ENCODE measurements around the gene CFAP61. TPM values are rescaled to one million over a fixed set of nuclear protein-coding genes. Genes with fewer than 3 reads are reported as not detected.
"Not testable (repeated sequence)": the region's sequence is repeated elsewhere in the genome, so short reads cannot be mapped to it uniquely, and the experiment has no call there.

CFAP61 gene
- total RNA-seq, 1 donor from 2014 or later, result not detected

DNA sequence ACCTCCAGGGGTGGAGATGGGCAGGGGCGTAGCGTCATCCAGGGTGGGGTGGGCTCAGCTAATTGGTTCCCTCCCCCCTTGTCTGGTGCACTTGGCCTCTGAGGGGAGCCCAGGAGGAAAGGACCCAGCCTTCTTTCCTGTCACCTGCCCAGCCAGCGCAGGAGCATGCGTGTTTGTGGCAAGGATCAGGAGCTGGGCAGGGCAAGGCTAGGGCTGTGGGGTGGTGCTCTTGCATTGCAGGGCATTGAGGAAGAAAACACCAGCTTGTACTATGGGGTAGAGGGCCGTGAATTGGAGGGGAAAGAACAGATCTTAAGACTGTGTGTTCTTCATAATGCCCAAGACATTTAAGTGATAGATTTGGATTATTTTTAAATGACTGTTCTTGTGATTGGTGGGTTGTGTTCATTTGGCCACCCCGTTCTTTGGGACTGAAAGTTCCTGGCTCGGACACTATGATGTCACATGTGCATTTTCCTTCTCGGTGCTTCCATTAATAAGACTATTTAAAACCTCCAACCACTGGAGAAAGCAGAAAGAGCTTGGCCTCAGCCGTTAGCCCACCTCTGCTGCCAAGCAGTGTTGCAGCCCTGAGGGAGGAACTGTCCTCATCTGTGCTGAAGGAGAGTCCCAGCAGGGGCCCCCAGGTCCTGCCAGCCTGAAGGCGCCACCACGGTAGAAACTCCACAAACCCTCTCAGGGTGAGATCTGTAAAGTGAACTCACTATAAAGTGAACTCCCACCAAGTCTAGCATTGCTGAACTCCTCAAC lies 179.4 kb downstream of the CFAP61 start:
- Mint-ChIP-seq H3K4me1 (ENCODE audit: low read depth) (no peaks in the 10 kb centered on the region), H3K4me3 (ENCODE audit: unreplicated experiment) (no peak overlapping the region), H3K27me3 (ENCODE audit: low read depth) (peaks cover 9% of the 10 kb centered on the region), H3K36me3 (ENCODE audit: low read depth) (no peaks in the 10 kb centered on the region), H3K27ac (ENCODE audit: unreplicated experiment) (no peak overlapping the region), H3K9me3 (ENCODE audit: low read depth) (peaks cover 12% of the 10 kb centered on the region)
- TF ChIP-seq, protein P1, sequence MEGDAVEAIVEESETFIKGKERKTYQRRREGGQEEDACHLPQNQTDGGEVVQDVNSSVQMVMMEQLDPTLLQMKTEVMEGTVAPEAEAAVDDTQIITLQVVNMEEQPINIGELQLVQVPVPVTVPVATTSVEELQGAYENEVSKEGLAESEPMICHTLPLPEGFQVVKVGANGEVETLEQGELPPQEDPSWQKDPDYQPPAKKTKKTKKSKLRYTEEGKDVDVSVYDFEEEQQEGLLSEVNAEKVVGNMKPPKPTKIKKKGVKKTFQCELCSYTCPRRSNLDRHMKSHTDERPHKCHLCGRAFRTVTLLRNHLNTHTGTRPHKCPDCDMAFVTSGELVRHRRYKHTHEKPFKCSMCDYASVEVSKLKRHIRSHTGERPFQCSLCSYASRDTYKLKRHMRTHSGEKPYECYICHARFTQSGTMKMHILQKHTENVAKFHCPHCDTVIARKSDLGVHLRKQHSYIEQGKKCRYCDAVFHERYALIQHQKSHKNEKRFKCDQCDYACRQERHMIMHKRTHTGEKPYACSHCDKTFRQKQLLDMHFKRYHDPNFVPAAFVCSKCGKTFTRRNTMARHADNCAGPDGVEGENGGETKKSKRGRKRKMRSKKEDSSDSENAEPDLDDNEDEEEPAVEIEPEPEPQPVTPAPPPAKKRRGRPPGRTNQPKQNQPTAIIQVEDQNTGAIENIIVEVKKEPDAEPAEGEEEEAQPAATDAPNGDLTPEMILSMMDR (IDR thresholded peaks at IDR 0.05), result no peak
- no peak for DNase-seq (ENCODE audit: low spot score)

DNA sequence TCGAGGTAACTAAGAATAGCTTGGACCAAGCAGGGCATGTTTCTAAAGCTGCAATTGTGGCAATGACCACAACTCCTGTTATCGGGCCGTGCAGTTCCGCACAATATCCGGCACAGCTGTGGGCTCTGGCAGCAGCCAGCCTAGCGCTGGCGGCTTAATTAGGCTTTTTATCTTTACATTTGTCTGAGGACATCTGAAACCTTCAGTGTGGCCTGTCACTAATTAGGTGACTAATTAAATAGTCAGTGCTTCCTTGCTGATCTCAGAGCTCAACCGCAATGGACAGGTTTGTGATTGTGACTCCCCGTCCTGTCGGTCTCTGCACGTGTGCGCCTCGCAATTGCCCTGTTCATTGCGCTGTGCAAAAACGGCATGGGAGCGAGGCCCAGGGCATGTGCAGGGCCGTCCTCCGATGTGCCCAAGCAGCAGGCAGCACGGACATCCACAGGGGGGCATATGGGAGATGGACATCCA lies 180.7 kb downstream of the CFAP61 start:
- H3K27me3 Mint-ChIP-seq (ENCODE audit: low read depth), result peaks cover 13% of the 10 kb centered on the region

GRCh38 chr20:20235681-20236080 lies 183.3 kb downstream of the CFAP61 start:
- Mint-ChIP-seq H3K4me3 (ENCODE audit: unreplicated experiment) (no peak overlapping the region), H3K9me3 (ENCODE audit: low read depth) (no peaks in the 10 kb centered on the region), H3K27me3 (ENCODE audit: low read depth) (peaks cover 18% of the 10 kb centered on the region), H3K27ac (ENCODE audit: unreplicated experiment) (no peak overlapping the region), H3K36me3 (ENCODE audit: low read depth) (no peaks in the 10 kb centered on the region), H3K4me1 (ENCODE audit: low read depth) (no peaks in the 10 kb centered on the region)
- no peak for DNase-seq (ENCODE audit: low spot score)
- TF ChIP-seq, protein P1 (IDR thresholded peaks at IDR 0.05), result no peak

More for the DNA sequence above, 180.7 kb downstream of the CFAP61 start:
- Mint-ChIP-seq H3K27ac (ENCODE audit: unreplicated experiment) (no peak overlapping the region), H3K36me3 (ENCODE audit: low read depth) (no peaks in the 10 kb centered on the region), H3K9me3 (ENCODE audit: low read depth) (peaks cover 1% of the 10 kb centered on the region), H3K4me3 (ENCODE audit: unreplicated experiment) (no peak overlapping the region), H3K4me1 (ENCODE audit: low read depth) (no peaks in the 10 kb centered on the region)
- TF ChIP-seq, protein P1 (IDR thresholded peaks at IDR 0.05), result no peak
- no peak for DNase-seq (ENCODE audit: low spot score)

DNA sequence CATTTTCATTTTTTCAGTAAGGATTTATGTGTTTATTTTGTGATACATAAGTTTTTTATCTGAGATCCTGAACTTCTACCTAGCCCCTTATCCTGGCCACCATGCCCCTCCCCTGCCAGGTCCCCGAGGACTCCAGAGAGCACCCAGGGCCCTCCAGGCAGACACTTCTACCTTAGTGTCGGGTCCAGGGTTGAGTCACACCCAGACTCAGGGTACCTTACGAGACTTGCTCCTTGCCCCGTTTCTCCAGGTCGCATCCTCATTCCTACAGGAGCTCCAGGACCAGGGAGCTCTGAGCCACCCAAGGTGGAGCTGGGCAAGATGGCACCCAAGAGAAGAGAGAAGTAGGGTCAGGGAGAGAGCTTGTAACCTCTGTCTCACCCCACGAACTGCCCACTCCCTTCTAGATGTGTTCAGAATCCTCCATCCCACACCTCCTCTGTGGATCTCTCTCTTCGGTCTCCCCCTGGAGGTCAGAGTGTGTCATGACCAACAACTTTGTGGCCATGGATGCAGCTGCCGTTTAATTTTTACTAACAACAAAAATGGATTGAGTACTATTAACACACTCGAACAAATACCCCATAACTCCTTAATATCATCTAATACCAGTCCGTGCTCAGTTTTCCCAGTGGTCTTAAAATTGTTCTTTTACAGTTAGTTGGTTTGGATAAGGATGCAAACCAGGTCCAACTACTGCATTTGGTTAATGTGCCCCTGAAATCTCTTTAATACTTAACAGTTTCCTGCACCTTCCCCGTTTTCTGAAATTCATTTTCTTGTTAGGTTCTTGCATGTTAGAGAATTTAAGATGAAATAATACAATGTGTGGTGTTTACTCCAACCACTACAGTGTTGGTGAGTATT lies 185.0 kb downstream of the CFAP61 start:
- no peak for DNase-seq (ENCODE audit: low spot score)
- no peak overlapping the region for H3K27ac Mint-ChIP-seq (ENCODE audit: unreplicated experiment)
- H3K9me3 Mint-ChIP-seq (ENCODE audit: low read depth), result no peaks in the 10 kb centered on the region
- no peak overlapping the region for H3K4me3 Mint-ChIP-seq (ENCODE audit: unreplicated experiment)
- TF ChIP-seq, protein P1 (IDR thresholded peaks at IDR 0.05), result peak; percentile 83
- H3K4me1 Mint-ChIP-seq (ENCODE audit: low read depth), result no peaks in the 10 kb centered on the region
- H3K36me3 Mint-ChIP-seq (ENCODE audit: low read depth), result no peaks in the 10 kb centered on the region
- H3K27me3 Mint-ChIP-seq (ENCODE audit: low read depth), result peaks cover 14% of the 10 kb centered on the region

- no peak overlapping the region for H3K27ac Mint-ChIP-seq (ENCODE audit: unreplicated experiment)
- no peaks in the 10 kb centered on the region for H3K36me3 Mint-ChIP-seq (ENCODE audit: low read depth)
- peaks cover 6% of the 10 kb centered on the region for H3K9me3 Mint-ChIP-seq (ENCODE audit: low read depth)
- TF ChIP-seq, protein P1 (IDR thresholded peaks at IDR 0.05), result no peak
- H3K27me3 Mint-ChIP-seq (ENCODE audit: low read depth), result peaks cover 22% of the 10 kb centered on the region
- H3K4me1 Mint-ChIP-seq (ENCODE audit: low read depth), result no peaks in the 10 kb centered on the region
- no peak for DNase-seq (ENCODE audit: low spot score)
- H3K4me3 Mint-ChIP-seq (ENCODE audit: unreplicated experiment), result no peak overlapping the region
These were observed 189.6 kb downstream of the CFAP61 start for GRCh38 chr20:20241976-20242375.

GRCh38 chr20:20244384-20244783 lies 192.1 kb downstream of the CFAP61 start:
- not testable (repeated sequence) for H3K9me3 Mint-ChIP-seq (ENCODE audit: low read depth); H3K4me3 Mint-ChIP-seq (ENCODE audit: unreplicated experiment)
- H3K27me3 Mint-ChIP-seq (ENCODE audit: low read depth), result peaks cover 17% of the 10 kb centered on the region

More at GRCh38 chr20:20244384-20244783, 192.1 kb downstream of the CFAP61 start:
- H3K27ac Mint-ChIP-seq (ENCODE audit: unreplicated experiment); DNase-seq (ENCODE audit: low spot score); H3K4me1 Mint-ChIP-seq (ENCODE audit: low read depth); H3K36me3 Mint-ChIP-seq (ENCODE audit: low read depth): not testable (repeated sequence)
